ENCODE measurements around the gene QPRT. TPM values are rescaled to one million over a fixed set of nuclear protein-coding genes. Genes with fewer than 3 reads are reported as not detected.
"Not testable (repeated sequence)": the region's sequence is repeated elsewhere in the genome, so short reads cannot be mapped to it uniquely, and the experiment has no call there.

QPRT gene
- total RNA-seq, 1 donor from 2014 or later, result 20.8 TPM

GRCh38 chr16:29700253-29700987, 21.4 kb downstream of the QPRT start:
- Histone ChIP-seq H3K36me3 (no peaks in the 10 kb centered on the region), H3K27me3 (ENCODE audit: low read depth) (peaks cover 3% of the 10 kb centered on the region), H3K4me3 (no peak overlapping the region), H3K4me1 (peaks cover 4% of the 10 kb centered on the region), H3K9me3 (replicated peaks) (no peaks in the 10 kb centered on the region), H3K27ac (replicated peaks) (no peak overlapping the region)
- intact Hi-C loops (cut with micrococcal nuclease), result no loop called here
- peak; percentile 94 for TF ChIP-seq CTCF (IDR thresholded peaks at IDR 0.05; ENCODE audit: borderline replicate concordance)
- DNase-seq, result peak; percentile 75

DNA sequence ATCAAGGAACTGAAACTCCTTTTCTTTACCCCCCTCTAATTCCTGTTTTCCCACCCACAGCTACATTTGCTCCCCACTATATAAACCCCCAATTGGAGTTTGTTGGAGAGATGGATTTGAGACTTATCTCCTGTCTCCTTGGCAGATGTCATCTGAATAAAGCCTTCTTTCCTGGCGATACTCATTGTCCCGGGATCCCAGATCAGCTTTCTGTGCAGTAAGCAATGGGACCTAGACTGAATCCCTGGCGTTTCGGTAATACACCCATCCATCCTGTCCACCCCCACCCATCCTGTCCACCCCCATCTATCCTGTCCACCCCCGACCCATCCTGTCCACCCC, 22.2 kb downstream of the QPRT start:
- H3K27ac ChIP-seq (replicated peaks), result no peak overlapping the region
- intact Hi-C loops (cut with micrococcal nuclease), result no loop called here
- peaks cover 4% of the 10 kb centered on the region for H3K4me1 ChIP-seq
- peaks cover 3% of the 10 kb centered on the region for H3K27me3 ChIP-seq (ENCODE audit: low read depth)
- TF ChIP-seq CTCF (IDR thresholded peaks at IDR 0.05; ENCODE audit: borderline replicate concordance), result no peak
- no peak overlapping the region for H3K4me3 ChIP-seq
- H3K9me3 ChIP-seq (replicated peaks), result no peaks in the 10 kb centered on the region
- DNase-seq, result no peak
- H3K36me3 ChIP-seq, result no peaks in the 10 kb centered on the region

DNA sequence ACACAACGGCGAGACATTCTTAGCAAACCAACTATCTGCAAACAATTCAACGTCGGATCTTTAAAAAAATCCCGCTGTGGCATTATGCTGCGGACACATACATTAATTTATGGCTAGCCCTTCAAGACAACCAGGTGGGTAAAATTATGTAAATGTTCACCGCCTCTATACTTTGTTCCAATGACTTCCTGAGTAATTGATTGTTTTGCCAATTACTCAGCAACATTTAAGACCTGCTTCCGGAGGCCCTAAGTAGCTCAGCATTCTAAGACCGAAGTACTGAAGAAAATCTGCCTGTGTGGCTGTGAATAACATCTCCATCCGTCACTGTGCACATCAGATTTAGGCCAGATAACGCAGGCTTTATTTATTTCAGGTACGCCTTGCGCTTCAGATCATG, 23.3 kb downstream of the QPRT start:
- intact Hi-C loops (cut with micrococcal nuclease), result no loop called here
- H3K27me3 ChIP-seq (ENCODE audit: low read depth), result peaks cover 3% of the 10 kb centered on the region
- H3K36me3 ChIP-seq, result no peaks in the 10 kb centered on the region
- H3K27ac ChIP-seq (replicated peaks), result no peak overlapping the region
- H3K4me1 ChIP-seq, result peaks cover 4% of the 10 kb centered on the region
- no peak for DNase-seq
- no peak for TF ChIP-seq CTCF (IDR thresholded peaks at IDR 0.05; ENCODE audit: borderline replicate concordance)
- no peaks in the 10 kb centered on the region for H3K9me3 ChIP-seq (replicated peaks)
- H3K4me3 ChIP-seq, result no peak overlapping the region

DNA sequence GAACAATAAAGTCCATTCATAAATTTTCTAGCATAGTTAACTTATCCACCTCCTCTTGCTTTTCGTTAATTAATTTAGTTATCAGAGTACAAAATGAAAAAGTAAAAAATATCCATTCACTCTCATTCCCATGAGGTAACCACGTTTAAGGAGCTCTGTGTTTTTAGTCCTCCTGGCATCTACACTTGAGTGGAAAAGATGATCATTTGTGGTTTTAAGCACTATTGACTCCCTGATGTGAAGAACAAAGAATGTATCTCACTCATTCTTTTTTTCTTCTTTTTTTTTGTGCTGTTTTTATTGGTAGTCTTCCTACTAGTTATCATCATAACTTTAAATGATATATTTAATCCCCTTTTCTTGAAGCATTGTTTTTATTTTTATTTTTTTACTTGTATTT, 26.1 kb downstream of the QPRT start:
- Histone ChIP-seq H3K4me3 (no peak overlapping the region), H3K9me3 (replicated peaks) (no peaks in the 10 kb centered on the region), H3K36me3 (no peaks in the 10 kb centered on the region), H3K27ac (replicated peaks) (no peak overlapping the region), H3K27me3 (ENCODE audit: low read depth) (peaks cover 3% of the 10 kb centered on the region), H3K4me1 (peaks cover 4% of the 10 kb centered on the region)
- no peak for TF ChIP-seq CTCF (IDR thresholded peaks at IDR 0.05; ENCODE audit: borderline replicate concordance)
- no peak for DNase-seq
- intact Hi-C loops (cut with micrococcal nuclease), result no loop called here

GRCh38 chr16:29707160-29707559, 28.2 kb downstream of the QPRT start:
- H3K27ac ChIP-seq (replicated peaks); H3K4me1 ChIP-seq; DNase-seq; H3K27me3 ChIP-seq (ENCODE audit: low read depth); H3K4me3 ChIP-seq; H3K36me3 ChIP-seq; H3K9me3 ChIP-seq (replicated peaks); intact Hi-C loops (cut with micrococcal nuclease): not testable (repeated sequence)

GRCh38 chr16:29708917-29709600, 30.1 kb downstream of the QPRT start:
- no peak for DNase-seq
- intact Hi-C loops (cut with micrococcal nuclease), result no loop called here
- Histone ChIP-seq H3K27me3 (ENCODE audit: low read depth) (no peaks in the 10 kb centered on the region), H3K4me3 (no peak overlapping the region), H3K4me1 (peaks cover 3% of the 10 kb centered on the region), H3K27ac (replicated peaks) (no peak overlapping the region), H3K9me3 (replicated peaks) (no peaks in the 10 kb centered on the region), H3K36me3 (no peaks in the 10 kb centered on the region)
- TF ChIP-seq CTCF (IDR thresholded peaks at IDR 0.05; ENCODE audit: borderline replicate concordance), result no peak

DNA sequence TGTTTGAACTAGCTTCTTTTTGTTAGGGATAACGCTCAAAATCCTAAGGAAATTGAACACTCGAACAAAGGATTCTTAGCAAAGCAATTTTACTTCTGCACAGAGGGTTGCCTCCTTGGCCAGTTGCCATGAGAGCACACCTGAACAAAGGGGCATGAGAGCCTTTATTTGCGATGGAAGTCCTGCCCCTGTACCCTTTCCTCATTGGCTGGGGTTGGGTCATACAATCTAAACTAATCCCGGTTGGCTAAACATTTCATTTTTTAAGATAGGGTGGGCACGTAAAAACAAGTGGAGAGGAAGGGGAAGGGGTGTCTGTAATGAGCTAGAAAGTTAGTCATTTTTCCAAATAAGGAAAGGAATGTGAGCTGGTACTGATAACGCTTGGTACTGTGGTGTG, 30.7 kb downstream of the QPRT start:
- H3K4me1 ChIP-seq; H3K27ac ChIP-seq (replicated peaks); H3K36me3 ChIP-seq; H3K27me3 ChIP-seq (ENCODE audit: low read depth); H3K4me3 ChIP-seq; H3K9me3 ChIP-seq (replicated peaks); DNase-seq; intact Hi-C loops (cut with micrococcal nuclease): not testable (repeated sequence)

Data from left ventricle myocardium inferior (tissue), 1 donor.